Lower leg skin (tissue), 3 donors: ENCODE measurements around the gene IGFN1.

Experiments
- CTCF ChIP-seq, 3 donors: fragments of 450-650 bp; IDR thresholded peaks; one replicate each; pipeline ENCODE4 v1.5.1; 2016; ENCODE audit warnings: antibody characterized with exemption in 3 of 3, mild to moderate bottlenecking in 3 of 3, moderate library complexity in 2 of 3
- POLR2A ChIP-seq, 2 donors: fragments of 450-650 bp; IDR thresholded peaks; one replicate each; pipeline ENCODE4 v1.6.1; 2016 to 2017; ENCODE audit warnings: antibody characterized with exemption in 2 of 2, mild to moderate bottlenecking in 1 of 2, moderate library complexity in 1 of 2

- TF ChIP-seq CTCF (IDR thresholded peaks at IDR 0.05) (no peak), POLR2A (IDR thresholded peaks at IDR 0.05) (no peak)
Observed at GRCh38 chr1:201207046-201207445, 16.4 kb downstream of the IGFN1 start.
